ENCODE results near the gene DUS4L. TPM values are rescaled to one million over a fixed set of nuclear protein-coding genes. Genes with fewer than 3 reads are reported as not detected.

DUS4L gene, protein sequence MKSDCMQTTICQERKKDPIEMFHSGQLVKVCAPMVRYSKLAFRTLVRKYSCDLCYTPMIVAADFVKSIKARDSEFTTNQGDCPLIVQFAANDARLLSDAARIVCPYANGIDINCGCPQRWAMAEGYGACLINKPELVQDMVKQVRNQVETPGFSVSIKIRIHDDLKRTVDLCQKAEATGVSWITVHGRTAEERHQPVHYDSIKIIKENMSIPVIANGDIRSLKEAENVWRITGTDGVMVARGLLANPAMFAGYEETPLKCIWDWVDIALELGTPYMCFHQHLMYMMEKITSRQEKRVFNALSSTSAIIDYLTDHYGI
- total RNA-seq (2022; extraction: Qiagen RNA extraction): 9.9 to 10.8 TPM (median 10.5 TPM) in 5 replicates

DNA sequence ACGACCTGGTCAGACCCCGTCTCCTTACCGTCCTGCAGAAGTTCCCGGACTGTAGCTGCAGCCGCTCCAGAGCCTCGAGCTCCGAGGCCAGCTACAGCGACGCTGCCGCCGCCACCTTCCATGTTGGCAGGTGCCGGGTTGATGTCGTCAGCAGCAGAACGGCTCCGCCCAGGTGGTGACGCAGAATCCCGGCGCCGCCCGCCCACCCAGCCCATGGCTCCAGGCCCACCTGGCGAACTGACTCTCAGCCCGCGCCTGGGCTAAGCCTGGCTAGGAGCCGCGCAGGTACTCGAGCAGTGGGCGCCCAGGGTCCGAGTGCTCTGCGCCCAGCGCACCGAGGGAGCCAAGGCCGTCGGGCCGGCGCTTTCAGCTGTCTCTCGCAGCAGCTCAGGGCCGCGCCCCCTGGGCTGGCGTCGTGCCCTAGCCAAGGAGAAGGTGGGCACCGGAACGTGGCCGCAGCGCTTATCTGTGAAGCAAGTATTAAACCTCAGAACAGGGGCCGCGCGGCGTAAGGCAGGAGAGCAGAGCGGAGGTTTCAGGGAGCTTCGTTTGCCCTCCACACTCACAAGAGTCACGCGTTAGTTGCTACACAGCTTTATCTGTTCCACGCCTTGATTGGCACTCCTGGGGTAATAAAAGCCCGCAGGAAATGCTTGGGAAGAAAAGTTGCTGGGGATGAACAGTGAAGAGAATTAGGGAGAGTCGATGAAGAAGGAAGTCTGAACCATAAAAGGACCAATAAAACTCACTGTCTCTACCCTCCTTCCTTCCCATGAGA lies at the start of gene DUS4L, which contains the start of gene COG5:
Gene DUS4L (plus strand): TSS at position 197 of the 778 bp plus-strand sequence. CDS start 3,100 bp downstream, outside the sequence.
Gene COG5 (minus strand): TSS at position 146 of the 778 bp plus-strand sequence. CDS start 24 bp downstream, at position 122.

GRCh38 chr7:107579885-107580715 lies 16.3 kb downstream of the DUS4L start, which contains the start of gene BCAP29:
BCAP29 (plus strand) TSS chr7:107580246; CDS start chr7:107580773, 527 bp downstream.

Other genes with a start within 250 kb of the DUS4L start
- gene GPR22, start 93.9 kb upstream of the DUS4L start, total RNA-seq (2022; extraction: Qiagen RNA extraction): not detected in 5 replicates
- 8.9 to 13.7 TPM (median 10.9 TPM) in 5 replicates for gene COG5, start 51 bp upstream of the DUS4L start, total RNA-seq (2022; extraction: Qiagen RNA extraction)
- gene BCAP29, start 16.3 kb downstream of the DUS4L start, total RNA-seq (2022; extraction: Qiagen RNA extraction): 35.8 to 44.6 TPM (median 38.6 TPM) in 5 replicates
- 0.02 to 0.13 TPM (median 0.05 TPM) in 5 replicates for gene SLC26A4, start 96.9 kb downstream of the DUS4L start, total RNA-seq (2022; extraction: Qiagen RNA extraction)
- 27.4 to 55.2 TPM (median 29.8 TPM) in 5 replicates for gene CBLL1, start 180.2 kb downstream of the DUS4L start, total RNA-seq (2022; extraction: Qiagen RNA extraction)
- gene SLC26A3, start 239.3 kb downstream of the DUS4L start, total RNA-seq (2022; extraction: Qiagen RNA extraction): not detected in 5 replicates